GM12891 (cell line): ENCODE measurements around the gene CCL21.

Experiments
- PAX5 ChIP-seq: IDR thresholded peaks from 2 replicates; pipeline ENCODE4 v1.6.1; 2011; ENCODE audit warnings: low read length, moderate library complexity, mild to moderate bottlenecking; ENCODE audit not compliant: insufficient read depth, severe bottlenecking
- POLR2A ChIP-seq: IDR thresholded peaks from 2 replicates; pipeline ENCODE4 v1.6.1; 2011; ENCODE audit warnings: low read depth, low read length, control low read depth
- POLR2AphosphoS5 ChIP-seq: IDR thresholded peaks from 2 replicates; pipeline ENCODE4 v1.6.1; 2011; ENCODE audit warnings: low read depth, low read length, control low read depth
- POU2F2 ChIP-seq: IDR thresholded peaks from 2 replicates; pipeline ENCODE4 v1.6.1; 2011; ENCODE audit warnings: low read depth, mild to moderate bottlenecking, control low read depth, low read length, moderate library complexity
- SPI1 ChIP-seq: IDR thresholded peaks from 2 replicates; pipeline ENCODE4 v1.6.1; 2011; ENCODE audit warnings: low read depth, low read length, control low read depth
- TAF1 ChIP-seq: IDR thresholded peaks from 2 replicates; pipeline ENCODE4 v1.6.1; 2011; ENCODE audit warnings: low read depth, low read length, control low read depth

GRCh38 chr9:34689512-34689911 is 20.4 kb downstream of the CCL21 start:
- no peak for TF ChIP-seq SPI1
- no peak for TF ChIP-seq POLR2A
- TF ChIP-seq TAF1: no peak
- TF ChIP-seq POLR2AphosphoS5: no peak
- TF ChIP-seq POU2F2: no peak
- no peak for TF ChIP-seq PAX5
